AG09319 (cell line): Measurements from ENCODE around the gene EXD2.
"Not testable (repeated sequence)": the region's sequence is repeated elsewhere in the genome, so short reads cannot be mapped to it uniquely, and the experiment has no call there.

Experiments
- DNase-seq: peaks from one replicate; pipeline ENCODE4 v3.0.0-alpha.2; 2010; ENCODE audit warnings: low read depth; ENCODE audit errors: extremely low read depth
- CTCF ChIP-seq: IDR thresholded peaks from 2 replicates; pipeline ENCODE4 v1.5.1; 2011; ENCODE audit warnings: low read depth, mild to moderate bottlenecking, inconsistent platforms, low read length, moderate library complexity

Gene EXD2

GRCh38 chr14:69288956-69289705 lies 97.8 kb downstream of the EXD2 start:
- TF ChIP-seq CTCF: no peak
- DNase-seq: no peak

- DNase-seq: no peak
- TF ChIP-seq CTCF: no peak
Measured at GRCh38 chr14:69289811-69290520, 98.7 kb downstream of the EXD2 start.

- not testable (repeated sequence) for DNase-seq
Measured at GRCh38 chr14:69290881-69291280, 99.6 kb downstream of the EXD2 start.

- no peak for TF ChIP-seq CTCF
- no peak for DNase-seq
Measured at GRCh38 chr14:69291396-69291795, 100.1 kb downstream of the EXD2 start.

- TF ChIP-seq CTCF: no peak
- DNase-seq: no peak
Measured at GRCh38 chr14:69291891-69292561, 100.7 kb downstream of the EXD2 start.
